Fibroblast of the conjunctiva (primary cell): ENCODE data around the gene DNM2.

Experiments
- DNase-seq: peaks from one replicate; pipeline ENCODE4 v3.0.0-alpha.2; 2010; ENCODE audit warnings: low read depth

The DNM2 gene

GRCh38 chr19:10780368-10780767 is 62.5 kb downstream of the DNM2 start:
- peak; percentile 67 for DNase-seq

- no peak for DNase-seq
These were observed 64.9 kb downstream of the DNM2 start for GRCh38 chr19:10782795-10783194.

GRCh38 chr19:10784257-10784656 is 66.4 kb downstream of the DNM2 start:
- no peak for DNase-seq

- DNase-seq: no peak
These were observed 70.3 kb downstream of the DNM2 start for GRCh38 chr19:10788146-10788545.

GRCh38 chr19:10789866-10790265 is 72.0 kb downstream of the DNM2 start:
- no peak for DNase-seq

- no peak for DNase-seq
These were observed 78.8 kb downstream of the DNM2 start for GRCh38 chr19:10796653-10797052.

GRCh38 chr19:10797078-10797477 is 79.2 kb downstream of the DNM2 start:
- DNase-seq: no peak

- no peak for DNase-seq
These were observed 79.8 kb downstream of the DNM2 start for GRCh38 chr19:10797541-10798256.

GRCh38 chr19:10800488-10800887 is 82.6 kb downstream of the DNM2 start:
- no peak for DNase-seq

GRCh38 chr19:10802479-10802878 is 84.6 kb downstream of the DNM2 start:
- no peak for DNase-seq

GRCh38 chr19:10803252-10803651 is 85.4 kb downstream of the DNM2 start:
- DNase-seq: no peak

- no peak for DNase-seq
These were observed 87.3 kb downstream of the DNM2 start for GRCh38 chr19:10805065-10805757.

- no peak for DNase-seq
These were observed 87.9 kb downstream of the DNM2 start for GRCh38 chr19:10805758-10806247.

- DNase-seq: peak; percentile 49
These were observed 91.2 kb downstream of the DNM2 start for GRCh38 chr19:10808937-10809649.

GRCh38 chr19:10809651-10810285 is 91.9 kb downstream of the DNM2 start:
- DNase-seq: no peak

- no peak for DNase-seq
These were observed 93.7 kb downstream of the DNM2 start for GRCh38 chr19:10811391-10812111.

- no peak for DNase-seq
These were observed 94.3 kb downstream of the DNM2 start for GRCh38 chr19:10812196-10812595.

- DNase-seq: peak; percentile 85
These were observed 95.1 kb downstream of the DNM2 start for GRCh38 chr19:10812902-10813404.

GRCh38 chr19:10815007-10815536 is 97.2 kb downstream of the DNM2 start:
- no peak for DNase-seq

- peak; percentile 42 for DNase-seq
These were observed 98.2 kb downstream of the DNM2 start for GRCh38 chr19:10815969-10816644.

GRCh38 chr19:10816691-10817090 is 98.8 kb downstream of the DNM2 start:
- no peak for DNase-seq
